ENCODE measurements around the gene SH3GL2.

DNA sequence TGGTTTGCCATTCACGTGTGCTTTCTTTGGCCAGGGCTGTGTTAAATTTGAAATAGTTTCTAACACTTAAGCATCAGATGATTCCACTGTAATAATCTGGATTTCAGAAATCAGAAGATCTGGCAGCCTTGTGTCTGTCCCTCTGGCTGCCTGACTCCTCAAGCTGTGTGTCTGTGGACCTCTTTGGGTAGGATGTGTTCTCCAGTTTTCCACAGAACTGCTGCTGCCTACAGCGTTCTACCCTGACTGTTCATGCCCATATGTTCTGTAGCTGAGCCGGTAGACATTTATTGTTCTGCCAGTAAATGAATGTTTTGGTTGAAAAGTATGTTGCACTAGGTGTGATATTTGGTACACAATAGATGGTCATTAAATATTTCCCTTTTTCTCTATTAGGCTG, 81.3 kb downstream of the SH3GL2 start:
- TF ChIP-seq, protein P1, sequence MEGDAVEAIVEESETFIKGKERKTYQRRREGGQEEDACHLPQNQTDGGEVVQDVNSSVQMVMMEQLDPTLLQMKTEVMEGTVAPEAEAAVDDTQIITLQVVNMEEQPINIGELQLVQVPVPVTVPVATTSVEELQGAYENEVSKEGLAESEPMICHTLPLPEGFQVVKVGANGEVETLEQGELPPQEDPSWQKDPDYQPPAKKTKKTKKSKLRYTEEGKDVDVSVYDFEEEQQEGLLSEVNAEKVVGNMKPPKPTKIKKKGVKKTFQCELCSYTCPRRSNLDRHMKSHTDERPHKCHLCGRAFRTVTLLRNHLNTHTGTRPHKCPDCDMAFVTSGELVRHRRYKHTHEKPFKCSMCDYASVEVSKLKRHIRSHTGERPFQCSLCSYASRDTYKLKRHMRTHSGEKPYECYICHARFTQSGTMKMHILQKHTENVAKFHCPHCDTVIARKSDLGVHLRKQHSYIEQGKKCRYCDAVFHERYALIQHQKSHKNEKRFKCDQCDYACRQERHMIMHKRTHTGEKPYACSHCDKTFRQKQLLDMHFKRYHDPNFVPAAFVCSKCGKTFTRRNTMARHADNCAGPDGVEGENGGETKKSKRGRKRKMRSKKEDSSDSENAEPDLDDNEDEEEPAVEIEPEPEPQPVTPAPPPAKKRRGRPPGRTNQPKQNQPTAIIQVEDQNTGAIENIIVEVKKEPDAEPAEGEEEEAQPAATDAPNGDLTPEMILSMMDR (IDR thresholded peaks at IDR 0.05; ENCODE audit: extremely low read depth in 1 of 2, insufficient read depth in 1 of 2, low read depth in 1 of 2, low read length in 2 of 2): no peak
- TF ChIP-seq GATA2 (IDR thresholded peaks at IDR 0.05; ENCODE audit: insufficient read depth, insufficient read length, low read depth, low read length) (no peak), POLR2A (IDR thresholded peaks at IDR 0.05; ENCODE audit: low read depth, low read length) (no peak)
